ENCODE data around the gene VSIG10L2. TPM values are rescaled to one million over a fixed set of nuclear protein-coding genes. Genes with fewer than 3 reads are reported as not detected.

Gene VSIG10L2
- total RNA-seq, 4 donors from 2014 or later: 2.0 to 17.2 (median 6.7) TPM

GRCh38 chr11:125949271-125950177, 3.7 kb downstream of the VSIG10L2 start:
- 89% methylated on average over 22 of the region's 22 CpGs for WGBS

GRCh38 chr11:125950178-125950490, 4.3 kb downstream of the VSIG10L2 start:
- Histone ChIP-seq H3K27me3 (no peaks in the 10 kb centered on the region), H3K36me3 (no peaks in the 10 kb centered on the region), H3K4me1 (peaks cover 36% of the 10 kb centered on the region), H3K4me3 (no peak overlapping the region), H3K27ac (no peak overlapping the region), H3K9me3 (no peaks in the 10 kb centered on the region)
- no peak for DNase-seq (ENCODE audit: low spot score in 2 of 2)
- TF ChIP-seq POLR2A (IDR thresholded peaks at IDR 0.05): no peak
- WGBS: 86% methylated on average over 11 of the region's 11 CpGs

More at GRCh38 chr11:125949271-125950177, 3.7 kb downstream of the VSIG10L2 start:
- Histone ChIP-seq H3K27ac (no peak overlapping the region), H3K9me3 (no peaks in the 10 kb centered on the region), H3K36me3 (no peaks in the 10 kb centered on the region), H3K4me3 (no peak overlapping the region), H3K27me3 (no peaks in the 10 kb centered on the region), H3K4me1 (peaks cover 36% of the 10 kb centered on the region)
- no peak for DNase-seq (ENCODE audit: low spot score in 2 of 2)
- TF ChIP-seq CTCF (IDR thresholded peaks at IDR 0.05) (no peak), EP300 (IDR thresholded peaks at IDR 0.05) (no peak), POLR2A (IDR thresholded peaks at IDR 0.05) (no peak), POLR2AphosphoS5 (IDR thresholded peaks at IDR 0.05) (no peak)

GRCh38 chr11:125950696-125951651, 5.1 kb downstream of the VSIG10L2 start:
- WGBS: 42% methylated on average over 9 of the region's 15 CpGs

GRCh38 chr11:125951731-125952130, 5.9 kb downstream of the VSIG10L2 start:
- no peak for DNase-seq (ENCODE audit: low spot score in 2 of 2)
- TF ChIP-seq CTCF (IDR thresholded peaks at IDR 0.05) (no peak), POLR2AphosphoS5 (IDR thresholded peaks at IDR 0.05) (no peak), EP300 (IDR thresholded peaks at IDR 0.05) (no peak), POLR2A (IDR thresholded peaks at IDR 0.05) (no peak)
- WGBS: 57% methylated on average over 6 of the region's 11 CpGs
- H3K4me1 ChIP-seq: peaks cover 39% of the 10 kb centered on the region
- H3K36me3 ChIP-seq: no peaks in the 10 kb centered on the region
- peak overlapping the region; percentile 63 for H3K27ac ChIP-seq
- no peaks in the 10 kb centered on the region for H3K9me3 ChIP-seq
- H3K4me3 ChIP-seq: no peak overlapping the region
- no peaks in the 10 kb centered on the region for H3K27me3 ChIP-seq

More at GRCh38 chr11:125950696-125951651, 5.1 kb downstream of the VSIG10L2 start:
- H3K4me3 ChIP-seq: no peak overlapping the region
- DNase-seq (ENCODE audit: low spot score in 2 of 2): no peak
- peak in 1 of 3 donors; percentile 58 for TF ChIP-seq POLR2AphosphoS5 (IDR thresholded peaks at IDR 0.05)
- TF ChIP-seq CTCF (IDR thresholded peaks at IDR 0.05): no peak
- H3K9me3 ChIP-seq: no peaks in the 10 kb centered on the region
- peak overlapping the region; percentile 63 for H3K27ac ChIP-seq
- peaks cover 36% of the 10 kb centered on the region for H3K4me1 ChIP-seq
- H3K36me3 ChIP-seq: no peaks in the 10 kb centered on the region
- H3K27me3 ChIP-seq: no peaks in the 10 kb centered on the region

GRCh38 chr11:125952559-125952958, 6.7 kb downstream of the VSIG10L2 start:
- Histone ChIP-seq H3K27ac (peak overlapping the region; percentile 63), H3K4me1 (peaks cover 48% of the 10 kb centered on the region), H3K36me3 (no peaks in the 10 kb centered on the region), H3K27me3 (no peaks in the 10 kb centered on the region), H3K9me3 (no peaks in the 10 kb centered on the region), H3K4me3 (peak overlapping the region; percentile 36)
- DNase-seq (ENCODE audit: low spot score in 2 of 2): no peak
- WGBS: 48% methylated on average over 2 of the region's 2 CpGs
- TF ChIP-seq CTCF (IDR thresholded peaks at IDR 0.05): no peak
